Measurements from ENCODE around the gene SGCD.
"Not testable (repeated sequence)": the region's sequence is repeated elsewhere in the genome, so short reads cannot be mapped to it uniquely, and the experiment has no call there.

Gene SGCD

DNA sequence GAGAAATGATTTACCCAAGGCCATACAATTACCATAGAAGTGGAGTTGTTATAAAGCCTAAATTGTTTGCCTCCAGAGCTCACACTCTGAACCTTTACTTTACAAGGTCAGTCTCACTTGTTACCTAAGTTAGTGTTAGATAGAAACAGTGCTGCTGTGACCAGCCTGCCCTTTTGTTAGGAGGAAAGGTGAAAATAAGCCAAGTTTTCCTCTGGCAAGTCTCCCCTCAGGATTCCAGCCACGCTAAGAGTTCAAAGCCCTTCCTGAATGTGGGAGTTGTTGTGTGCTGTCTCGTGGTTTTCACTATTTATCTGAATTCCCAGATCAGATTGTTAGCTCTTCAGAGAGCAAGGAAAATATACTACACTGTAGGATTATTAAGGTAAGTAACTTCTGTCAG lies 260.0 kb downstream of the SGCD start:
- DNase-seq = no peak

DNA sequence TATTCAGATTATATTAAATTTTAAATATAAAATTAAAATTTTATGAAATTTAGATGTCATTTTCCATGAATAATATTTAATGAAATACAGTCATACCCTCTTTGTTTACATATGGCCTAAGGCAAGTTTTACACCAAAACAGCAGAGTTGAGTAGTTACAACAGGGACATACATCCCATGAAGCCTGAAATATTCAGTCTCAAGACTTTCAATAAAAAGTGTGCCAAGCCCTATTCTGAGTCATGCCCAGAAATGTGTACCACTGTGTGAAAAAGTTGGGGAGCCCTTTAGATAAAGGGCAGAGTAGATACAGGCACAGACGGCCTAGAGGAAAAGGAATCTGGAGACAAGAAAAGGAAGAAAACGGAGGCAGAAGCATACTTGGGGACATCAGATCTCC lies 261.3 kb downstream of the SGCD start:
- DNase-seq = no peak

DNA sequence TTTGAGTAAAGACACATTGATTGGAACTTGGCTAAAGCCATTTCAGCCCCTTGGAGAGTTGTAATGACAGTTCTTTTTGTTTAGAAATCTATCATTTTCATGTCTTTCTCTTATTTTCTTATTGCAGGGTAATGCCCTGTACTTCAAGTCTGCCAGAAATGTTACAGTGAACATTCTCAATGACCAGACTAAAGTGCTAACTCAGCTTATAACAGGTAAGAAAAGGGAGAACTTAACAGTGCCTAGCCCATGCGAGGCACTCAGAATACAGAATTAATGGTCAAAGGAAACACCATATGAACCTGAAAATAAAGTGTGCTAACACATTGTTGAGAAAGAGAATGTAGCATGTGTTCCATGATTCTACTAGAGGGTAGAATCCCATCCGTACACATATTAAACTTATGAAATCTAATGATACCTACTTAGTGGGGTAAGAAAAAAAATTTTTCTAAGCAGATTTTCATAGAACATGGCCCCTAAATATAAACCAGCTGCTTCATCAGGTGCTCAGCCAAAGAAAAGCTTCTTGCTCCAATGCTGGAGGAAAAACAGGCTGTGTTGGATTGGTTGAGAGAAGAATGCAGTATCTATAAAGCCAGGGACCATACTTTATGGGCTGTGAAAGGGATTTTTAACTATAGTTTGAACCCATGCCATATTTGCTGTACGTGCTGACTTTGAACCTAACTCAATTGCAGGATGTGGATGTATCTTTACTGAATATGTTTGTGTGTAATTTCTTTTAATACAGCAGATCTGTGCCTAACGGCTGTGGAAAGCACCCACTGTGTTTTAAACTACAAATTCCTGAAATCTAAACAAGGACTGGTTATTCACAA lies 262.4 kb downstream of the SGCD start:
- no peak for DNase-seq

DNA sequence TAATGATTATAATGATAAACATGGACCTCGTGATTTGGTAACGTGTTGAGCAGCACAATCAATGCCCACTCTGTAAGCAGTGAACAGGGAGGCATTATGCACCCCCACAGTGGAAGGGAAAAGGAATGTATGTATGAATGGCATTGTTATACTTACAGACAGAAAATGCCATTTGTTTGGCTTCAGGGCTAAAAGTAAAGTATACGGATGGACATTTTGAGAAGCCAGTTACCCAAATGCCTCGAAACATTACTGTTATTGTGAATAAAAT lies 262.9 kb downstream of the SGCD start:
- no peak for DNase-seq

DNA sequence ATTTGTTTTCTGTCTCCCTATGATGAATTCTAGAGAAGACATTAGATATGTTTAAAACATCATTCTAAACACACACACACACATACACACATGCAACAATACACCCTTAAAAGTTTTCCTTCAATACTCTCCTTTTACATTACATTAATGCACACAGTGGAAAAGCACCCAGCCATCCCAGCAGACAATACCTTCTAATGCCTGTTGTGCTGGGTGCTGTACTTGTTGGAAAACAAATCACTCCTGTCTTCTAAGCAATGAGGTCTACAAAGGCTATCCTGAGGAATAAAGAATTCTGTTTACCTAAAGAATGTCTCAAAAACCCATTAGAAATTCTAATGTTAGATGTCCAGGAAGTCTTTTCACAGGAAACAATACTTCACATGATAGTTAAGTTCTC lies 264.0 kb downstream of the SGCD start:
- DNase-seq = no peak

DNA sequence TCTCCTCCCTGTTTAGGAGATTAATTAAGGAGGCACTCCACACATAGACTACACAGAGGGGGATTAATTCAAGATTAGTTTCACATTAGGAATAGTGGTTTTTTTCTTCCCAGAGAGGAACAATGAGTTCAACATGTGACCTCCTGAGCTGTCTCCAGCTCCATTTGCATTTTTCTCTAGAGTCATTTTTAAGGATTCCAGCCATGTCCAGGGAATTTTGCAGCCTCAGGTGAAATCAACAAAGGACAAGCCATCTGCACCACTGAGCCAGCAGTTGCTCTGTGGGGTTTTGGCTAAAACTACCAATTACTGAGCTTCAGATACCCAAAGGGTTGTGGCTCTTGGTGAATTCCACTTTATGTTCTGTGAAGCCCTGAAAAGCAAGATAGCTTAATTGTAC lies 264.7 kb downstream of the SGCD start:
- no peak for DNase-seq

DNA sequence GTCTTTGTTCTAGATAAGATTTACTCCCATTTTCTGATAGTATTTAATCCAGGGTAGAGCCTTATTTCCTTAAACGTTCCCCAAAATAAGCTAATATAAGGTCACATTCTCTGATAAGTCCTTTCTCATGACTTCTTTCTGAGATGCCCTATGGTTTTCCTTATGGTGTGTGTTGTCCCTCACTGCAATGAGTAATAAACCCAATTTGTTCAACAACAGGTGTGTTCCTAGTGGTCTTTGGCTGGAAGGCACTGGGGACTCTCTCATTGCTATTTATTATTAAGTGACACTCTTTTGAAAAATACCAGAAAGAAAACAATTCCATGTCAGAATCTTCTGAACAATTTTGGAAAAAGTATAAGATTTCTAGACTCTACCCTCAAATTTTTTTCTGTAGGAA lies 266.6 kb downstream of the SGCD start:
- no peak for DNase-seq

DNA sequence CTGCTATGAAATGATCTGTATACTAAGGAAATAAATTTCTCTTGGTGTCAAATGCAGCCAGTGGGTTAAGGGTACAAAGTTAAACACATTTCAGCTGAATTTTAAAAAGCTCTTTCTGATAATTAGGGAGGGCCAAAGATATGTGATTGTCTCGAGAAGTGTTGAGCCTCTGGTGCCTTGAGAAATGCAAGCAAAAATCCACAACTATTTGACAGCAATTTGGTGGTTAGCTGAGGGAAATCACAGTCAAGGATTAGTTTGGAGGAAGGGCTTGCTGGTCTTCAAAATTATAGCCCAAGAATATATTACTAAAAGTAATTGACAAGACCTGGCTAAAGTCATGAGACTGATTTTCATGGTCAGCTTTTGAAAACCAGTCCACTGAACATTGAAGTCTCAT lies 267.4 kb downstream of the SGCD start:
- no peak for DNase-seq

DNA sequence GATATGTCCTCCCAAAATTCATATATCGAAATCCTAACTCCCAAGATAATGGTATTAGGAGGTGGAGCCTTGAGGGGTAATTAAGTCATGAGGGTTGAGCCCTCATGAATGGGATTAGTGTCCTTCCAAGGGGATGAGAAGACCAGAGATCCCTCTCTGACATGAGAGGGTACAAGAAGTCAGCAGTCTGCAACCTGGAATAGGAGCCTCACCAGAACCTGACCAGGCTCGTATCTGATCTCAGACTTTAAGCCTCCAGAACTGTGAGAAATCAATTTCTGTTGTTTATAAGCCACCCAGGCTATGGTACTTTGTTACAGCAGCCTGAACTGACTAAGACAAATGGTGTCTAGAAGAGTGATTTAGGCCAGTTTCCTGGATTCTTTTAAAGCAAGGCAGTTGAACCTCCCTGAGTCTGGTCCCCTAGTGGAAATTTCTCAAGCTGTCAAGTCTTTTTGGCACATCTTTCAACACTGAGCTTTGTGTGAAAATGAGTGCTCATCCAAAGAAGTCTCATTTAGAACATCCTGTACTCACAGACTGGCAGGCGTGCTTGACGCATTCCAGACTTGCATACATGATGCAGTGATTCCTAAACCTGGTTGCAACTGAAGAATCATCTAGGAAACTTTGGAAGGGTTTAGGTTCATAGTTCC lies 268.3 kb downstream of the SGCD start:
- no peak for DNase-seq

DNA sequence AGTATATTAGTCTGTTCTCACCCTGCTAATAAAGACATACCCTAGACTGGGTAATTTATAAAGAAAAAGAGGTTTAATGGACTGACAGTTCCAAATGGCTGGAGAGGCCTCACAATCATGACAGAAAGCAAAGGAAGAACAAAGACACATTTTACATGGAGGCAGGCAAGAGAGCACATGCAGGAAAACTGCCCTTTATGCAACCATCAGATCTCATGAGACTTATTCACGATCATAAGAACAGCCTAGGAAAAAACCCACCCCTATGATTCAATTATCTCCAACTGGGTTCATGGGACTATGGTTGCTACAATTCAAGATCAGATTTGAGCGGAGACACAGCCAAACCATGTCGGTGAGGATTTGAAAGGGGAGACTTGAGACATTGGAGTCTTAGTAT lies 270.3 kb downstream of the SGCD start:
- DNase-seq = no peak

DNA sequence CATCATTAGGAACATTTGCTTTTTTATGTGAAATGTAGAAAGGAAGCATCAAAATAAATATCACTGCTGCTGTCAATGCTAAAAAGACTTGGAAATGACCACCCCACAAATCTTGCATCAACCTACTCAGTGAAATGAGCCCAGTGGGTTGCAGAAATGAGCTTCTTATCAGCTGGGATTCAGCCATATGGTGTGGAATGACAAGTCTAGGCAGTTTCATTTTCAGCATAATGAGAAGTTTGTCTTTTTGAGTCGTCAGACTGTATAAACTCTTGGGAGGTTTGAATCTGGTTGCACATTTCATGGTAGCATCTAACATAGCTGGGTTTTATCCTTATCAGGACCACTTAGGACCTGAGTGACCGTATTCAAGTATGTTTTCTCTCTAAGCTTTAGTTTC lies 272.0 kb downstream of the SGCD start:
- no peak for DNase-seq

DNA sequence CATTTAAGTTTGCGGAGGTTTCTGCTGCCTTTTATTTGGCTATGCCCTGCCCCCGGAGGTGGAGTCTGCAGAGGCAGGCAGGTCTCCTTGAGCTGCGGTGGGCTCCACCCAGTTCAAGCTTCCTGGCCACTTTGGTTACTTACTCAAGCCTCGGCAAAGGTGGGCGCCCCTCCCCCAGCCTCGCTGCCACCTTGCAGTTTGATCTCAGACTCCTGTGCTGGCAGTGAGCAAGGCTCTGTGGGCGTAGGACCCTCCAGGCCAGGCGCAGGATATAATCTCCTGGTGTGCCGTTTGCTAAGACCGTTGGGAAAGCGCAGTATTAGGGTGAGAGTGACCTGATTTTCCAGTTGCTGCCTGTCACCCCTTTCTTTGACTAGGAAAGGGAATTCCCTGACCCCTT lies 283.6 kb downstream of the SGCD start:
- DNase-seq = not testable (repeated sequence)

DNA sequence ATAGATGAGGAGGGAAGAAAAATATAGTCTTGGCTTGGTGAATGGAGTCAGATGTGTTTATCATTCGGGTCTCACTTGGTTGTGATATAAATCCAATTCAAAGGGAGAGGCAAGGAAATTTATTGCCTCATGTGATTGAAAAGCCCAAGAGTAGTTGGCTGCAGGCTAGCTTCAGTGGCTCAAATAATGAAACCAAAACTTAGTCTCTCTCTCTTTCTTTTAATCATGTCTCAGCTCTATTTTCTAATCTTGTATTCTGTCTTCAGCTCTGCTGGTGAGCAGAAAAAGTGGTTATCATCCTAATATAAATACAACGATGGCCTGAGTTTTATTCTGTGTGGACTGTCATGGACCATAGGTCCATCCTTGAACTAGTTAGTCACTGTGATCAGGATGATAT lies 288.9 kb downstream of the SGCD start:
- no peak for DNase-seq

DNA sequence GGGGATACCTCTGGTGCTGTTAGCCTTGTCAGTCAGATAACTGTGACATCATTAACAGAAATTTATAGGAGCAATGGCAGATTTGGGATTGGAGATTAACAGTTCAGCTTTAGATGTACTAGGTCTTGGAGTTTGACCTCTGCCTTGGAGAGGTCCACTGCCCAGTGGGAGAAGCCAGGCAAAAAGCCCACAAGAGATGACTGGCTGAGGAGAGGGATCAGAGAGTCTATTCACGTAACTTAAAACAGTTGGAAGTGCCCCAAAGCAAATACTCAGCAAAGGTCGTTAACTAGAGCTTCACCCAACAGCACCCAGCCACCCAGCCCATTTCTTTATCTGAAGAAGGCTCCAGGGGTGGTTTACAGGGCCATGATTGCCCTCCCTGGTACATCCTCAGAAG lies 290.5 kb downstream of the SGCD start:
- DNase-seq = no peak

DNA sequence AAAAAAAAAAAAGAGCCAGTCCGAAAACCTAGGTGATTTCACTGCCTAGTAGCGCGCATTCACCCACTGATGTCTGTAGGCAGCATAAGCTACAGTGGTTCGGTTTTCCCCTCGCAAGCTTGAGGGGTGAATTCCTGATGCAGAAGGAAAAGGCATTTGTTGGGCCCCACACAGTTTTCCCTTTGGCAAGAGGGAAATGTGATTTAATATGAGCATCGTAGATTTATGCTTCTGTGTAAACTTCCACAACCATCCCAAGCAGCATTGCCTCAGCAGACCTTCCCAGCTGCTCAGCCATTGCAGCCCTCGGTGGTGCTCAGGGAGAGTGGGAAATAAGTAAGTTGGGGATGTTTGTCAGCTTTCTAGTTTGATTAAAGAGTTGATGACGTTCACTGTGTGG lies 291.6 kb downstream of the SGCD start:
- DNase-seq = no peak

DNA sequence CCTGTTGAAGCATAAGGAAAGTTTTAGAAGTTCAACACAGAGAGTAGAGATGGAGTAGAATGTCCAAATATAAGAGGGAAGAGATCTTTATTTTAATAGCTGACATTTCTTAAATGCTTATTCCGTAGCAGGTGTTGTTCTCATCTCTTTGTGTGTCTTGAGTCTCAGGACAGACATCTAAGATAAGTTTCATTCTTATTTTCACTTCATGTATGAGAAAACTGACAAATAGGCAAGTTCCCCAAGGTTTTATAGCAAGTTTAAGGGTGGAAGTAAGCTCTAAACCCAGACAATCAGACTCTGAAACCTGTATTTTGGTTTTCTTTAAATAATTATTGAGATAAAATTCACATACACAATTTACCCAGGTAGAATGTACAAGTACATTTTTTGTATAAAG lies 294.8 kb downstream of the SGCD start:
- DNase-seq = no peak

DNA sequence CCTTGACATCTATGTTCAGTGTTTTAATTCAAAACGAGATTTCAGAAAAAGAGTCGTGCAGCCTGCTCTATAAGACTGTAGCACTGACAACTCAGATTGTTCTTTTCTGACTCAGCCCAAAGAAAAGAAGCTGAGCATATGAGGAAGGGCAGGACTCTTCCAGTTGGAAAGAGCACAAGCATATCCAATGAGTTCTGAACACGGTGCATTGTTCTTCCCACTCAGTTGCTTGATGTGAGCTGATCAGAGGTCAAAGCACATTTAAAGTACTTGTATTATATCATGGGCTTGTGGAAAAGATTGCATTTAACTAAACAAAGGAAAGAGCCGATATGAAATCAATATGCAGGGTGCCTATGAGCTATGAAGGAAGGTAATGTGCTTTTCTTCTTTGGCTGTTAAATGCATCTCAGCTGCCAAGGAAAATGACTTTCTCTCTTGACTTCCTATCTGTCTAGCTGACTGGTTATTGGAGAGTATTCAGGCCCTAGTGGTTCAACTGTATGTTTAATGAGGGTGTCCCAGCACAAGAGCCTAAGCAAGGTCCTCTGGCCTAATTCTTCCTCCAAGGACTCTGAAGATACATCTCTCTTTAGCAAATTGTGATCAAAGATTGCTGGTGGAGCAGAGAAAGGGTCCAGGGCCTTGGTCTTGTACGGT lies 296.5 kb downstream of the SGCD start:
- no peak for DNase-seq

DNA sequence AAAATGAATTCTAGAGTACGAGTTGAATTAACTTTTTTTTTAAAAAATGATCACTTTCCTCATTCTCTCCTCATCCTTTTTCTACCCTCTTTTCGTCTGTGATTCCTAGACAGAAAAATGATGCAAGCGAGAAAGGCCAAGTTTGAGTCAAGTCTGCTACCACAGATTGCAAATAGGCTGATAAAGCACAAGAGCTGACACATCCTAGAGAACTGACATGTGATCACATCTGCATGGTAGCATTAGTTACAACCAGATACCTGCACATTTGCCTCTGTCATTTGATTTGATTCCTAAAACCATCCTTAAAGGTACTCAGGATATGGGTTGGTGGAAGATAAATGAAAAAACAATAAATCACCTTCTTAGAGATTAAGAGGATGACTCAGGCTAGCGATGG lies 297.7 kb downstream of the SGCD start:
- no peak for DNase-seq

DNA sequence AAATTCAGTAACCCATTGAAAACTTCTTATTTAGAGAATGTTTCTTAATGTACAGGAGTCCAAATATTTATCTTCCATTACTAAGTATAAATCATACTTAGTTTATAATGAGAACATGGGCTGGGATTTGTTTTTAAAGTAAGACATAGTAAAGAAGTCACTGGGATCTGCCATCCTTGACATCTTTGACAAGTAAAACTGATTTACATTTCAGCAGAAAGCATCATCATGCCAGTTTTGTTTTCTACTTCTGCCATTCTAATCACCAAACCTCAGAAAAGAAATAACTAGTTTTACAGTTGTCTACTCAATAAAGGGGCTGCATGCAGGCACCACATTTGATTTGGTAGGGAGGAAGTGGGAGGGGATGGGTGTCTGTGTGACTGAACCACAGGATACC lies 301.5 kb downstream of the SGCD start:
- no peak for DNase-seq

DNA sequence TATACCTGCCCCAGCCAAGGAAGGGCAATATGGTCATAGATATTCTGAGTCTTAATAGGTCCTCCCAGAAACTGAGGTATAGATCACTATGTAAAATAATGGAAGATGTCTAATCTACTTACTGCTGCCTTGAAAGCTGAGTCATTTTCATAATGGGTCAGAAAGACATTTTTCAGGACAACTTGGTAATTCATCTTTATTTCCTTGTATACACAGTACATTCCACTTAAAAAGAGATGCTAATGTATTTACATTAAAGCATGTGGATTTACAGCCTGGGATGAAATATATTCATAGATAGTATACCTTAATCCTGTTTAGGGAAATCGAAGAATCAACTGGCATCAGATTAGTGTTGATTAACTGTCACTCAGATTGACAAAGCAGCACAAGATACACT lies 304.0 kb downstream of the SGCD start:
- no peak for DNase-seq

DNA sequence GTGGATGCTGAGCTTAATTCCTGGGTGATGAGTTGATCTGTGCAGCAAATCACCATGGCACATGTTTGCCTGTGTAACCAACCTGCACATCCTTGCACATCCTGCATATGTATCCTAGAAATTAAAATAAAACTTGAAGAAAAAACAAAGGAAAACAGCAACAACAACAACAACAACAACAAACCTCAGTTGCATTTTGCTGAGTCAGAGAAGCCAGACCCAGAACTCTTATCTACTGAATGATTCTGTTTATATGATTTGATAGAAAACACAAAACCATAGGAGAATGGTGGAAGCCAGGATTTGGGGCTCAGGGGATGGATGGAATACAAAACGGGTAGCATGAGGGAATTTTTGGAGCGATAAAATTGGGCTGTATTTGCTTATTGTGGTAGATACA lies 307.3 kb downstream of the SGCD start:
- DNase-seq = no peak

DNA sequence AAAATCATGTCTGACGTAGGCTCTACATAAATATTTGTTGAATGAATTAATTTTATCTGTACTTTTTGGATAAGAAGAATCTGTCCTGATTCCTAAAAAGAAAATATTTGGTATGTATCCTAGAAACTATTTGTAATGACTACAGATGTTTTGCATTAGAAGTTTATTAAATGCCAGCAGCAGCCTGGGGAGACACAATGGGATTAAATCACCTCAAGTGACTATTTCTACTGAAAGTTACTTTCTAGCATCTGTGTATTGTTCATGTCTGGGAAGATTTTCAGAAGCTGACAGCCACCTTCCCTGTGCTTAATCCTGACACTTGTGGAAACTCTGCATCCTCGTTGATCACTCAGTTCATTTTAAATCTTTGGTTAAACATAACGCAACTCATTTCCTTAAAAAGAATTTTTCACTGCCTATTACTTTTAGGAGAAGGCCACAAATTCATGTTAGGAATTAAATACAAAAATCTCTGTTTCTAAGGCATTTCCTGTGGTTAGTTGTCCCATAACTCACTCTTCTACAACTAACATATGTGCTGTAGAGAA lies 313.8 kb downstream of the SGCD start:
- DNase-seq = no peak

DNA sequence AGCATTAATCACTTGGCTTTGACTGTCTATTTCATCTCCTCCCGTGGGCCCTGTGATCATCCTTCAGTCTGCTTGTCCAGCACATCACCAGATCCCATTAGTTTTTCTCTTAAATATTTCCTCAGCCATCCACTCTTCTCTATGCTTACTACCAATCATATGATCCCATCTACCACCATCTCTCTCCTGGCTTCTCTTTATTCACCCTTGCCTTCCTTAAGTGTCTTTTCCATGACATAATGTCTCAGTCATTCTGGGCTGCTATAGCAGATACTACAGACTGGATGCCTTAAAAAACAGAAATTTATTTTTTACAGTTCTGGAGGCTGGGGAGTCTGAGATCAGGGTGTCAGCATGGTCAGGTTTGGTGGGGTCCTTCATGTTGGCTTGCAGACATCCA lies 314.7 kb downstream of the SGCD start:
- no peak for DNase-seq

DNA sequence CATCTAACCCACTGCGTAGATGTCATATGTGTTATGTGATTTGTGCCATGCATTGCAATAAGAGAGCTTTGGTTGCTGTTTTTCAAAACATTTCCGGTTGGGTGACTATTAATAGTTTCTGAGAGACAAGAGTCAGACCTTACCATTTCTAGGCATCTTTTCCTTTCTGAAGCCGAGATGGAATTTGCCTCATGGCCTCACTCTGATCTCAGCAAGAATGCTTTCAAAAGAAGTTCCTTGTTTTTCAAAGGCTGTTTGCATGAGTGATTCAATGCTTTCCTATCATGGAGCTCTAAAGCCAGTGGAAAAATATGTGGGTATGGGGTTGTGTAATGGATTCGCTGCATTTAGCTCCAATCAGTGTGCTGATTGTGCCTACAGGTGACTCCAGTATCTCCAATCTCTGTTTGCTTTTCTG lies 320.1 kb downstream of the SGCD start:
- DNase-seq = no peak

Data from CD4-positive, alpha-beta T cell treated with Interleukin-4 for 1 hour (primary cell).